ENCODE results near the gene RANBP9. TPM values are rescaled to one million over a fixed set of nuclear protein-coding genes. Genes with fewer than 3 reads are reported as not detected.

RANBP9 gene
- total and polyA plus RNA-seq, 2 of the 13 experiments (the other 11 are each of a cell fraction or from before 2014, with no cell fraction given): 26.6 to 30.6 TPM

GRCh38 chr6:13591205-13591921, 120.3 kb downstream of the RANBP9 start:
- H3K9ac ChIP-seq (ENCODE audit: insufficient read depth, low read depth, low read length): no peak overlapping the region
- FAIRE-seq (no peak), DNase-seq (ENCODE audit: low spot score) (no peak), ATAC-seq (peak; percentile 28; the same call in 1 of the 3 replicates)
- H4K20me1 ChIP-seq (ENCODE audit: insufficient read depth, low read length): no peaks in the 10 kb centered on the region
- no TSS peak for BruUV-seq (replicated peaks)
- 96% methylated on average over 14 of the region's 21 CpGs for WGBS (ENCODE audit: low lambda C conversion rate)
- in situ Hi-C loops (cut with HindIII; ENCODE audit: extremely low pct_ligation_motif_present, low pct_unique_long_range_greater_than_20kb): no loop called here
- H3K27me3 ChIP-seq (ENCODE audit: control insufficient read depth in 1 of 2, insufficient read depth in 2 of 2, low read length in 2 of 2): no peaks in the 10 kb centered on the region
- TF ChIP-seq CEBPB (IDR thresholded peaks at IDR 0.05; ENCODE audit: borderline replicate concordance, low read depth, low read length) (peak; percentile 45; the same call in 1 of the 2 replicates), ZNF12 (CRISPR knock-in tag; IDR thresholded peaks at IDR 0.05) (no peak), HNRNPL (IDR thresholded peaks at IDR 0.05; ENCODE audit: low read depth, low read length) (0 out of 2 replicates have a peak, but pooled peaks have one; percentile 43)
- ChIA-PET POLR2A (interaction anchor here (1.0 kb wide), 2 partner anchors 13 to 17 kb away, joined by 4 to 6 read pairs; partner anchors contain the start of gene SIRT5), CTCF (ENCODE audit: low intra/inter-chr PET ratio, low total read pairs) (no interaction called here)
- peaks cover 17 to 51% of the 10 kb centered on the region in 2 experiments for H3K36me3 ChIP-seq (replicated peaks in 1 of 2; ENCODE audit: control insufficient read depth in 1 of 2, insufficient read depth in 2 of 2, low read length in 2 of 2)
- H3K4me1 ChIP-seq (ENCODE audit: insufficient read depth, low read length): no peaks in the 10 kb centered on the region
- H3K4me3 ChIP-seq (replicated peaks in 1 of 3; ENCODE audit: insufficient read depth in 1 of 3, low read depth in 2 of 3, low read length in 3 of 3): no peak overlapping the region
- H3K4me2 ChIP-seq (ENCODE audit: low read depth, low read length): no peak overlapping the region
- H3K79me2 ChIP-seq (ENCODE audit: insufficient read depth, low read length): no peaks in the 10 kb centered on the region
- no peak overlapping the region for H3K27ac ChIP-seq (ENCODE audit: extremely low read length, insufficient read depth, low read length)
- no peak overlapping the region for H2AFZ ChIP-seq (ENCODE audit: low read length)
- intact Hi-C loops (cut with micrococcal nuclease; ENCODE audit: unreplicated experiment): no loop called here
- H3K9me3 ChIP-seq (ENCODE audit: low read length): no peaks in the 10 kb centered on the region

- BruUV-seq (replicated peaks): no TSS peak
- no peak overlapping the region for H3K27ac ChIP-seq (ENCODE audit: extremely low read length, insufficient read depth, low read length)
- peaks cover 17 to 47% of the 10 kb centered on the region in 2 experiments for H3K36me3 ChIP-seq (replicated peaks in 1 of 2; ENCODE audit: control insufficient read depth in 1 of 2, insufficient read depth in 2 of 2, low read length in 2 of 2)
- H3K27me3 ChIP-seq (ENCODE audit: control insufficient read depth in 1 of 2, insufficient read depth in 2 of 2, low read length in 2 of 2): no peaks in the 10 kb centered on the region
- ATAC-seq: no peak
- no peaks in the 10 kb centered on the region for H3K4me1 ChIP-seq (ENCODE audit: insufficient read depth, low read length)
- intact Hi-C loops (cut with micrococcal nuclease; ENCODE audit: unreplicated experiment): no loop called here
- in situ Hi-C loops (cut with HindIII; ENCODE audit: extremely low pct_ligation_motif_present, low pct_unique_long_range_greater_than_20kb): no loop called here
- ChIA-PET POLR2A (interaction anchor here (1.0 kb wide), 1 partner anchor 14 kb away, joined by 6 read pairs; no protein-coding TSS in a partner anchor), CTCF (ENCODE audit: low intra/inter-chr PET ratio, low total read pairs) (no interaction called here)
- no peaks in the 10 kb centered on the region for H3K9me3 ChIP-seq (ENCODE audit: low read length)
- H3K4me2 ChIP-seq (ENCODE audit: low read depth, low read length): no peak overlapping the region
- peak; percentile 81 for FAIRE-seq
- no peak for DNase-seq (ENCODE audit: low spot score)
- no peaks in the 10 kb centered on the region for H4K20me1 ChIP-seq (ENCODE audit: insufficient read depth, low read length)
- H3K9ac ChIP-seq (ENCODE audit: insufficient read depth, low read depth, low read length): no peak overlapping the region
- WGBS (ENCODE audit: low lambda C conversion rate): 88% methylated on average over 1 of the region's 1 CpG
- H3K79me2 ChIP-seq (ENCODE audit: insufficient read depth, low read length): no peaks in the 10 kb centered on the region
- H2AFZ ChIP-seq (ENCODE audit: low read length): no peak overlapping the region
- no peak overlapping the region for H3K4me3 ChIP-seq (replicated peaks in 1 of 3; ENCODE audit: insufficient read depth in 1 of 3, low read depth in 2 of 3, low read length in 3 of 3)
- TF ChIP-seq ZNF274 (CRISPR knock-in tag; IDR thresholded peaks at IDR 0.05) (no peak), NONO (IDR thresholded peaks at IDR 0.05) (0 out of 2 replicates have a peak, but pooled peaks have one; percentile 17), NONO (CRISPR knock-in tag; conservative IDR thresholded peaks at IDR 0.05) (no peak), FOXA1 (IDR thresholded peaks at IDR 0.05) (0 out of 2 replicates have a peak, but pooled peaks have one; percentile 30), FOXA1 (CRISPR knock-in tag; IDR thresholded peaks at IDR 0.05) (no peak), CSRNP2 (CRISPR knock-in tag; conservative IDR thresholded peaks at IDR 0.05; ENCODE audit: low read depth) (0 out of 2 replicates have a peak, but pooled peaks have one; percentile 20), ARNT (IDR thresholded peaks at IDR 0.05) (no peak), ZNF207 (IDR thresholded peaks at IDR 0.05; ENCODE audit: borderline replicate concordance) (0 out of 2 replicates have a peak, but pooled peaks have one; percentile 19)
These were observed 121.0 kb downstream of the RANBP9 start for GRCh38 chr6:13590574-13591153.
